HG02852 (cell line): ENCODE measurements around the gene TPPP3.

Experiments used
- ATAC-seq: cut with Tn5 transposase; IDR thresholded peaks from one replicate; pipeline ENCODE4 v1.9.1; 2021; ENCODE audit warnings: mild to moderate bottlenecking, moderate library complexity; ENCODE audit not compliant: unreplicated experiment

The TPPP3 gene

DNA sequence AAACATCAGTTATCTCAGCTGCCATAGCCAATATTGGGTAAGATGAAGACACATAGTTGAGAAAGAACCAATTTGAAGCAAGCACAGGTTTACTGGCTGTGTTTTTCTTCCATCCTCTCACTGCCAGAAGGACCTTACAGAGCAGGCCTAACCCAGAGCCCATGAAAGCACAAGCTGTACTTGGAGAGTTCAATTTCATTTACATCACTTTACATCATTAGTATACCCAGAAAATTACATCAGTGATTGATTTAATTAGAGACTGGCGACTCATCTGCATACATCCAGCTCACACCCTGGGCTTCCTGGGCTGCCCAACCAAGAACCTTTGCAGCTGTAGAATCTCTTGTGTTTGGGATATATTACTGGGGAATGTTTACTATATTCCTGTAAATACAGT is 43.0 kb downstream of the TPPP3 start:
- ATAC-seq = no peak

DNA sequence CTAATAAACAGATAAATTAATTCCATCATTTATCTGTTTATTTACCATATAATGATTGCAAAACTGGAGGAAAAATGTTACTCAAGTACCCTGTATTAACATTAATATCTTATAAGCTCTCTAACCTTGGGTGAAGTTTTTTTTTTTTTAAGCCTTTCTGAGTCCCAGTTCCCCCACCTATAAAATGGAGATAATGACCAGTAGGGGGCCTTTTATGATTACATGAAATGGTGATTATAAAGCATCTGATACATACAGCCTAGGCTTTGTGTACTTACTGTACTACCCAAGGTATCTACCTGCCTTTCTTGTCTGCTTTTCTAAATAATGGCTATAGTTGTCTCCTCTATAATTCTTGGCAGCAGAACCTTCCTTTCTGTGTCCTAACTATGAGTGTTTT is 44.1 kb downstream of the TPPP3 start:
- no peak for ATAC-seq

DNA sequence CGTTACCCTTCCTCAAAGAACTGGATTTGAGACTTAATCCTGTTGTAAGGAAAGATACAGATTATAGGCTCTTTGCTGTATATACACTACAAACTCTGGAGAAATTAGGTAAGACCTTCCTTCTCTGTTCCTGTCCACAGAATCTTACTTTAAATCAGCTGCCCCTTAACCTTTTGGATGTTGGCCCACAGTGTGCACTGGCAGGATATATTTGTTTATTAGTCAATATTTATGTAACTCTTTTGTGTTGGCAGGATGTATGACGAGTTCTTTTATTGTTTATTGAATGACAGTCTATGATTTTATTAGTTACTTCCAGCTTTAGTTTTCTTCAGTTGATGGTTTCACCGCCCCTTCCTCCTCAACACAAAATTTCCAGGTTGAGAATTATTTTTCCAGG is 47.0 kb downstream of the TPPP3 start:
- ATAC-seq = no peak

DNA sequence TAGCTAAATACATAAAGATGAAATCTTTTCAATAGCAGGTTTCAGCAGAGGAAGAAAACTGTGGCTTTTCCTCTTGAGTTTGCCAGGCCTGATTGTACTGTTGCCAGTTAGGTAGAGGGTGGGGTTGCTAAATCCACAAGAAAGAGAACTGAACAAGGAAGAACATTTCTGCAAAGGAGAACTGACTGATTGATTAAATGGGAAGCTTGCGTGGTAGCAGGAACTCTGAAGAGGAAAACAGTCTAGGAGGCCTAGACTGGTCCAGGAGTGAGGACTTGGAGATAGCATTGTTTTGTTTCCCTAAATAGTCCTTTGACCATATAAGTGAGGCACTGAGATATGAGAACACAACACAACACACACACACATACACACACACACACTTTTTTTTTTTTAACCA is 47.9 kb downstream of the TPPP3 start:
- no peak for ATAC-seq

DNA sequence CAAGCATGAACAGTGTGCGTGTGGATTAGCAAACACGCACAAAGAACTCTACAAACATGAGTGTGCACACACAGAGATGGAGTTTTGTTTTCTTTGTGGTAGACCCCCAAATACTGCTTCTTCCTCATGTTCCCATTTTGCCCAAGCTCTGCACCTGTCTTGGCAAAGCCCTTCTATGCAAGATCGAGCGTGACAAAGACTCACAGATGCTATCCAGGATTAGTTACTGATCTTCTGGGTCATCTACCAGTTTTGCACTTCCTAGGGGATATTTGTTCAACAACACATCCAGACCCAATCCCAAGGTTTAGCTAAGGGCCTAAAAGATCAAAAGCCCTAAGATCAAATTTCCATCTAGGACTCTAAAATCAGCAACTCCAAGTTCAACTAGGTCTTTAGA is 50.7 kb downstream of the TPPP3 start:
- no peak for ATAC-seq

DNA sequence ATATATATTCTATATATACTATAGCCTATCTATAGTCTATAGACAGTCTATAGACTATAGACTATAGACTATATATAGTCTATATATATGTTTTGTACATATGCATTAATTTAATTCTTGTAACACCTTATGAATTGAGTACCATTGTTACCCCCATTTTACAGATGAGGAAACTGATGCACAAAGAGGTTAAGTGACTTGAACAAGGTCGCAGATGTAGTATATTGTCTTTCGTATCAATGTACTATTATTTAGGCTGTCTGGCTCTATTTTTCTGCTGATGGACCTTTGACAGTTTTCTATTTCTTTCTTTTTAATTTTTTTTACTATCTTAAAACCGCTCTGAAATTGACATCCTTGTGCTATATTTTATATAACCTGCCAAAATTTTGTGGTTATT is 52.0 kb downstream of the TPPP3 start:
- no peak for ATAC-seq
